ENCODE results near the gene GABRG3. TPM values are rescaled to one million over a fixed set of nuclear protein-coding genes. Genes with fewer than 3 reads are reported as not detected.

The GABRG3 gene
- total and polyA plus RNA-seq, 2 donors (not counting 3 experiments of a cell fraction or from before 2014, with no cell fraction given), result not detected

DNA sequence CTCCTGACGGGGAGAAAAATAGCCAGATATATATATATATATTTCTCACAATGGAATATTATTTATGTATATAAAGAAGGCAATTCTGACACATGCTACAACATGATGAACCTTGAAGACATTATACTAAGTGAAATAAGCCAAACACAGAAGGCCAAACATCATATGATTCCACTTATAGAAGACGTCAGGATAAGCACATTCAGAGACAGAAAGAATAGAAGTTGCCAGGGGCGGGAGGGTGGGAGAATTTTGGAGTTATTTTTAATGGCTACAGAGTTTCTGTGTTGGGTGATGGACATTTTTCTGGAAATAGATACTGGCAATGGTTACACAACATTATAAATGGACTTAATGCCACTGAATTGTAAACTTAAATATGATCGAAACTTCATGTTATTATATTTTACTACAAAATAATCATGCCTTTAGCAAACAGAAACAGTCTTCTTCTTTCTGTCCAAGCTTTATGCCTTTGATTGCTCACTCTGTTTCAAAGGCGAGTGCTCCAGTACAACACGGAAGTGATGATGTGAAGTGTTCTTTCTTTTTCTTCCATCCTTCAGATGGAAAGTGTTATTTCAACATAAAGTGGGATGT lies 614.2 kb downstream of the GABRG3 start:
- no peak for DNase-seq (ENCODE audit: low read depth, low spot score)
- Histone ChIP-seq H3K36me3 (ENCODE audit: control insufficient read depth in 2 of 2, extremely low read depth in 1 of 2, insufficient read depth in 2 of 2, low read length in 2 of 2) (no peaks in the 10 kb centered on the region), H3K27me3 (ENCODE audit: control insufficient read depth in 2 of 2, insufficient read depth in 2 of 2, low read length in 2 of 2) (no peaks in the 10 kb centered on the region), H3K27ac (ENCODE audit: insufficient read depth, low read depth, low read length) (no peak overlapping the region), H2AFZ (ENCODE audit: low read depth, low read length) (no peak overlapping the region), H3K4me2 (ENCODE audit: insufficient read depth, low read length) (no peak overlapping the region), H3K9me1 (replicated peaks; ENCODE audit: control insufficient read depth, extremely low read depth, insufficient read depth, low read length) (no peaks in the 10 kb centered on the region), H4K20me1 (replicated peaks; ENCODE audit: control insufficient read depth, extremely low read depth, insufficient read depth, low read length) (no peaks in the 10 kb centered on the region), H3K79me2 (ENCODE audit: control insufficient read depth, insufficient read depth, low read length) (no peaks in the 10 kb centered on the region), H3K9ac (replicated peaks; ENCODE audit: extremely low read depth, insufficient read depth, low read length) (no peak overlapping the region), H3K4me1 (ENCODE audit: control insufficient read depth, extremely low read depth, insufficient read depth, low read length) (no peaks in the 10 kb centered on the region), H3K9me3 (replicated peaks; ENCODE audit: control insufficient read depth, insufficient read depth, low read length) (peaks cover 4% of the 10 kb centered on the region), H3K4me3 (replicated peaks in 1 of 3; ENCODE audit: insufficient read depth in 1 of 3, low read depth in 1 of 3, low read length in 3 of 3) (no peak overlapping the region)
- POLR2A ChIA-PET, result no interaction called here
- no TSS peak for BruUV-seq (replicated peaks)
- intact Hi-C loops (cut with micrococcal nuclease) (no loop called here), dilution Hi-C loops (cut with MboI; ENCODE audit: extremely low pct_ligation_motif_present, low sequenced_read_pairs) (no loop called here)
- no peak for FAIRE-seq
- TF ChIP-seq GATA2 (IDR thresholded peaks at IDR 0.05; ENCODE audit: insufficient read depth, insufficient read length, low read depth, low read length) (no peak), FOS (IDR thresholded peaks at IDR 0.05; ENCODE audit: borderline replicate concordance, insufficient read depth, low read length) (no peak), POLR2A (IDR thresholded peaks at IDR 0.05; ENCODE audit: low read depth, low read length) (no peak), MYC (IDR thresholded peaks at IDR 0.05; ENCODE audit: low read depth, low read length) (no peak), EZH2 (IDR thresholded peaks at IDR 0.05; ENCODE audit: borderline replicate concordance, low read depth, low read length, severe bottlenecking) (no peak), JUN (IDR thresholded peaks at IDR 0.05; ENCODE audit: borderline replicate concordance, insufficient read depth, insufficient read length, low read depth) (no peak), POLR2AphosphoS5 (IDR thresholded peaks at IDR 0.05; ENCODE audit: insufficient read depth, low read depth, low read length) (no peak)
- TF ChIP-seq, protein P1, sequence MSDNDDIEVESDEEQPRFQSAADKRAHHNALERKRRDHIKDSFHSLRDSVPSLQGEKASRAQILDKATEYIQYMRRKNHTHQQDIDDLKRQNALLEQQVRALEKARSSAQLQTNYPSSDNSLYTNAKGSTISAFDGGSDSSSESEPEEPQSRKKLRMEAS (IDR thresholded peaks at IDR 0.05; ENCODE audit: insufficient read depth, insufficient read length), result no peak
- TF ChIP-seq, protein P2, sequence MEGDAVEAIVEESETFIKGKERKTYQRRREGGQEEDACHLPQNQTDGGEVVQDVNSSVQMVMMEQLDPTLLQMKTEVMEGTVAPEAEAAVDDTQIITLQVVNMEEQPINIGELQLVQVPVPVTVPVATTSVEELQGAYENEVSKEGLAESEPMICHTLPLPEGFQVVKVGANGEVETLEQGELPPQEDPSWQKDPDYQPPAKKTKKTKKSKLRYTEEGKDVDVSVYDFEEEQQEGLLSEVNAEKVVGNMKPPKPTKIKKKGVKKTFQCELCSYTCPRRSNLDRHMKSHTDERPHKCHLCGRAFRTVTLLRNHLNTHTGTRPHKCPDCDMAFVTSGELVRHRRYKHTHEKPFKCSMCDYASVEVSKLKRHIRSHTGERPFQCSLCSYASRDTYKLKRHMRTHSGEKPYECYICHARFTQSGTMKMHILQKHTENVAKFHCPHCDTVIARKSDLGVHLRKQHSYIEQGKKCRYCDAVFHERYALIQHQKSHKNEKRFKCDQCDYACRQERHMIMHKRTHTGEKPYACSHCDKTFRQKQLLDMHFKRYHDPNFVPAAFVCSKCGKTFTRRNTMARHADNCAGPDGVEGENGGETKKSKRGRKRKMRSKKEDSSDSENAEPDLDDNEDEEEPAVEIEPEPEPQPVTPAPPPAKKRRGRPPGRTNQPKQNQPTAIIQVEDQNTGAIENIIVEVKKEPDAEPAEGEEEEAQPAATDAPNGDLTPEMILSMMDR (IDR thresholded peaks at IDR 0.05; ENCODE audit: extremely low read depth in 1 of 2, insufficient read depth in 1 of 2, low read depth in 1 of 2, low read length in 2 of 2), result no peak
- CTCF ChIA-PET, result no interaction called here

Measured in endothelial cell of umbilical vein (primary cell).